ENCODE results near the gene RPL18.

The RPL18 gene

GRCh38 chr19:48618916-48619691 is at the start of gene RPL18, which contains the start of gene SPHK2:
Gene RPL18 (minus strand): TSS chr19:48619178. CDS start chr19:48619143, 35 bp downstream.
Gene SPHK2 (plus strand): TSS chr19:48619506. CDS start chr19:48620515, 1,009 bp downstream.
- peak within 1 kb of the TSS; percentile 76 for H3K4me3 ChIP-seq (ENCODE audit: low read depth, low read length)
- H3K27ac ChIP-seq (ENCODE audit: extremely low read depth, low read depth, low read length), result peak within 1 kb of the TSS; percentile 100
- CTCF ChIA-PET, result interaction anchor here (1.0 to 1.8 kb wide), 4 partner anchors 8 to 351 kb away, joined by 3 to 5 read pairs (median 3); no protein-coding TSS in a partner anchor
- H3K9me3 ChIP-seq (ENCODE audit: control insufficient read depth, insufficient read depth, low read depth, low read length), result no peaks in the 10 kb centered on the region
- H3K4me1 ChIP-seq (ENCODE audit: control insufficient read depth, insufficient read depth, low read length), result peaks cover 34% of the 10 kb centered on the region
- POLR2A ChIA-PET, result interaction anchor here (0.5 to 1.8 kb wide), 53 partner anchors 10 to 1248 kb away, joined by 3 to 97 read pairs (median 5); partner anchors contain the start of genes ALDH16A1, CA11, DBP and IZUMO1
- peaks cover 14 to 43% of the 10 kb centered on the region in 2 experiments for H3K36me3 ChIP-seq (ENCODE audit: control insufficient read depth in 2 of 2, insufficient read depth in 1 of 2, low read length in 2 of 2)
- TF ChIP-seq PATZ1 (tag by site-specific recombination; IDR thresholded peaks at IDR 0.05) (peak; percentile 60), ZNF341 (tag by site-specific recombination; IDR thresholded peaks at IDR 0.05; ENCODE audit: low read depth) (no peak), ZBTB20 (tag by site-specific recombination; IDR thresholded peaks at IDR 0.05) (peak; percentile 67; the same call in 1 of the 2 replicates), ZXDB (tag by site-specific recombination; IDR thresholded peaks at IDR 0.05) (peak; percentile 94), ZNF248 (tag by site-specific recombination; IDR thresholded peaks at IDR 0.05) (no peak), ZNF777 (tag by site-specific recombination; IDR thresholded peaks at IDR 0.05; ENCODE audit: borderline replicate concordance) (peak; percentile 78; the same call in 1 of the 2 replicates), ZNF148 (tag by site-specific recombination; IDR thresholded peaks at IDR 0.05; ENCODE audit: borderline replicate concordance) (peak; percentile 47; the same call in 1 of the 2 replicates), ZFP3 (tag by site-specific recombination; IDR thresholded peaks at IDR 0.05; ENCODE audit: low read depth) (no peak), HOXD13 (CRISPR knock-in tag; IDR thresholded peaks at IDR 0.05; ENCODE audit: borderline replicate concordance) (no peak), INSM2 (tag by site-specific recombination; IDR thresholded peaks at IDR 0.05) (peak; percentile 85), ZFP69B (tag by site-specific recombination; IDR thresholded peaks at IDR 0.05) (peak; percentile 78; the same call in 1 of the 2 replicates), KLF16 (tag by site-specific recombination; IDR thresholded peaks at IDR 0.05) (peak; percentile 98), PRDM10 (tag by site-specific recombination; IDR thresholded peaks at IDR 0.05) (peak; percentile 95), ZNF350 (tag by site-specific recombination; IDR thresholded peaks at IDR 0.05) (no peak), BCL6B (tag by site-specific recombination; IDR thresholded peaks at IDR 0.05) (0 out of 2 replicates have a peak, but pooled peaks have one; percentile 29), ZNF549 (tag by site-specific recombination; IDR thresholded peaks at IDR 0.05) (no peak), ZBTB48 (tag by site-specific recombination; IDR thresholded peaks at IDR 0.05) (peak; percentile 99), ZFHX2 (tag by site-specific recombination; conservative IDR thresholded peaks at IDR 0.05) (peak; percentile 65; the same call in 1 of the 2 replicates), ZNF660 (tag by site-specific recombination; IDR thresholded peaks at IDR 0.05) (peak; percentile 97), ZNF211 (tag by site-specific recombination; IDR thresholded peaks at IDR 0.05; ENCODE audit: low read depth) (no peak), ZBTB21 (tag by site-specific recombination; IDR thresholded peaks at IDR 0.05) (peak; percentile 94), ZNF76 (tag by site-specific recombination; IDR thresholded peaks at IDR 0.05; ENCODE audit: borderline replicate concordance, low read depth) (peak; percentile 92), KLF8 (tag by site-specific recombination; IDR thresholded peaks at IDR 0.05) (peak; percentile 98), SP2 (tag by site-specific recombination; IDR thresholded peaks at IDR 0.05) (peak; percentile 85)

All from HEK293 (cell line).